Endothelial cell of umbilical vein (primary cell): ENCODE data around the gene RIPOR3. TPM values are rescaled to one million over a fixed set of nuclear protein-coding genes. Genes with fewer than 3 reads are reported as not detected.

Experiments
- BruUV-seq: library from RNA; stranded (reverse); fragments of 400-500 nt; replicated peaks from 2 replicates; lab custom pipeline; 2021; lab: Mats Ljungman, UMichigan
- CTCF ChIA-PET: fragments of 300-600, 350-600 bp; sonication (Branson Sonifier 250); formaldehyde crosslinking; loops from one replicate; lab custom pipeline; 2021; ENCODE audit warnings: antibody characterized with exemption, inconsistent platforms; lab: Charles Lee
- POLR2A ChIA-PET: fragments of 300-600, 350-600 bp; sonication (Branson Sonifier 250); formaldehyde crosslinking; loops from one replicate; lab custom pipeline; 2021; ENCODE audit warnings: antibody characterized with exemption, inconsistent platforms; lab: Charles Lee
- DNase-seq: peaks from one replicate; pipeline ENCODE4 v3.0.0-alpha.2; 2011; ENCODE audit warnings: low read depth, low spot score
- FAIRE-seq: peaks from 2 replicates; lab custom pipeline; 2011; peaks lifted over from hg19 to GRCh38; lab: Jason Lieb, UNC
- H2AFZ ChIP-seq: 2 replicates; pipeline ENCODE4 v1.6.0; 2012; ENCODE audit warnings: low read depth, low read length, control low read depth, inconsistent platforms
- H3K27ac ChIP-seq: 2 replicates; pipeline ENCODE4 v1.5.1; 2011; ENCODE audit warnings: low read depth, mild to moderate bottlenecking, control low read depth, low read length, moderate library complexity; ENCODE audit not compliant: insufficient read depth
- H3K27me3 ChIP-seq, 2 experiments: 2 replicates each; pipeline versions ENCODE4 v1.6.0 to v1.6.1; 2011; ENCODE audit warnings: low read length in 2 of 2, mixed read lengths in 1 of 2; ENCODE audit not compliant: control insufficient read depth in 2 of 2, insufficient read depth in 2 of 2
- H3K36me3 ChIP-seq, 2 experiments: 2 replicates in 1 of 2; 3 replicates in 1 of 2; pipeline ENCODE4 v1.5.1; 2011; ENCODE audit warnings: low read length in 2 of 2, mild to moderate bottlenecking in 1 of 2, moderate library complexity in 1 of 2; ENCODE audit not compliant: control insufficient read depth in 2 of 2, insufficient read depth in 2 of 2; ENCODE audit errors: extremely low read depth in 1 of 2
- H3K4me1 ChIP-seq: 3 replicates; pipeline ENCODE4 v1.5.1; 2011; ENCODE audit warnings: mild to moderate bottlenecking, low read length; ENCODE audit not compliant: control insufficient read depth, insufficient read depth; ENCODE audit errors: extremely low read depth
- H3K4me2 ChIP-seq: 2 replicates; pipeline ENCODE4 v1.6.1; 2011; ENCODE audit warnings: low read length, control low read depth, mixed read lengths; ENCODE audit not compliant: insufficient read depth
- H3K4me3 ChIP-seq, 3 experiments: fragments of 200-600 bp in 1 of 3; sonication (generic), shearing (Covaris generic) in 1 of 3; replicated peaks in 1 of 3; 2 replicates each; pipeline ENCODE4 v1.5.1; 2011 to 2016; ENCODE audit warnings: control low read depth in 3 of 3, low read length in 3 of 3, mild to moderate bottlenecking in 2 of 3, inconsistent platforms in 1 of 3, low read depth in 1 of 3, moderate library complexity in 1 of 3; ENCODE audit not compliant: insufficient read depth in 1 of 3
- H3K79me2 ChIP-seq: 2 replicates; pipeline ENCODE4 v1.6.0; 2012; ENCODE audit warnings: low read length, inconsistent platforms; ENCODE audit not compliant: control insufficient read depth, insufficient read depth
- H3K9ac ChIP-seq: replicated peaks from 2 replicates; pipeline ENCODE3; 2011; ENCODE audit warnings: low read length, control low read depth; ENCODE audit not compliant: insufficient read depth; ENCODE audit errors: extremely low read depth
- H3K9me1 ChIP-seq: replicated peaks from 3 replicates; pipeline ENCODE4 v1.6.0; 2011; ENCODE audit warnings: mild to moderate bottlenecking, low read length; ENCODE audit not compliant: control insufficient read depth, insufficient read depth; ENCODE audit errors: extremely low read depth
- H3K9me3 ChIP-seq: replicated peaks from 2 replicates; pipeline ENCODE4 v1.5.1; 2012; ENCODE audit warnings: low read length, inconsistent platforms; ENCODE audit not compliant: control insufficient read depth, insufficient read depth
- H4K20me1 ChIP-seq: replicated peaks from 2 replicates; pipeline ENCODE3; 2011; ENCODE audit warnings: mild to moderate bottlenecking, low read length; ENCODE audit not compliant: control insufficient read depth, insufficient read depth; ENCODE audit errors: extremely low read depth
- CTCF ChIP-seq, 2 donors: IDR thresholded peaks; 1 replicate in 1 of 2; 2 replicates in 1 of 2; pipeline ENCODE4 v1.5.1; 2011; ENCODE audit warnings: low read length in 2 of 2, mild to moderate bottlenecking in 2 of 2, moderate library complexity in 2 of 2, control low read depth in 1 of 2, inconsistent platforms in 1 of 2, low read depth in 1 of 2; ENCODE audit not compliant: insufficient read depth in 1 of 2; ENCODE audit errors: extremely low read depth in 1 of 2
- EZH2 ChIP-seq: IDR thresholded peaks from 2 replicates; pipeline ENCODE4 v1.6.1; 2012; ENCODE audit warnings: borderline replicate concordance, low read depth, mild to moderate bottlenecking, moderate library complexity, low read length, inconsistent platforms; ENCODE audit not compliant: severe bottlenecking
- FOS ChIP-seq: IDR thresholded peaks from 2 replicates; pipeline ENCODE4 v1.6.1; 2011; ENCODE audit warnings: mild to moderate bottlenecking, low read length, moderate library complexity, borderline replicate concordance; ENCODE audit not compliant: insufficient read depth
- GATA2 ChIP-seq: IDR thresholded peaks from 2 replicates; pipeline ENCODE4 v1.7.0; 2011; ENCODE audit warnings: low read depth, mild to moderate bottlenecking, moderate library complexity, mixed read lengths, low read length; ENCODE audit not compliant: insufficient read length, insufficient read depth
- JUN ChIP-seq: IDR thresholded peaks from 2 replicates; pipeline ENCODE4 v1.6.1; 2011; ENCODE audit warnings: borderline replicate concordance, low read depth; ENCODE audit not compliant: insufficient read length, insufficient read depth
- MAX ChIP-seq: IDR thresholded peaks from 2 replicates; pipeline ENCODE4 v1.6.1; 2011; ENCODE audit not compliant: insufficient read depth, insufficient read length
- MYC ChIP-seq: IDR thresholded peaks from one replicate; pipeline ENCODE4 v1.6.1; 2011; ENCODE audit warnings: mild to moderate bottlenecking, low read depth, low read length
- POLR2A ChIP-seq: IDR thresholded peaks from 2 replicates; pipeline ENCODE4 v1.6.1; 2012; ENCODE audit warnings: low read depth, mild to moderate bottlenecking, control low read depth, low read length
- POLR2AphosphoS5 ChIP-seq: IDR thresholded peaks from 2 replicates; pipeline ENCODE4 v1.6.1; 2012; ENCODE audit warnings: low read depth, mild to moderate bottlenecking, control low read depth, low read length, moderate library complexity; ENCODE audit not compliant: insufficient read depth
- dilution Hi-C: fragments of 300-500 bp; cut with MboI; formaldehyde crosslinking; loops from one replicate; pipeline ENCODE4 v1.15.0; 2019; ENCODE audit warnings: low sequenced_read_pairs; ENCODE audit not compliant: extremely low pct_ligation_motif_present
- intact Hi-C: fragments of 100-400 bp; cut with micrococcal nuclease; formaldehyde crosslinking; loops from one replicate; pipeline ENCODE4 v1.10.0; 2022
- polyA plus RNA-seq, 4 experiments: library from polyadenylated mRNA; depleted of rRNA in 3 of 4; stranded (reverse) in 3 of 4; unstranded in 1 of 4; fragments of >200 nt; gene quantifications; 2 replicates each; pipeline versions ENCODE4 v1.2.1 to v1.2.3, GENCODE V29; 2011 to 2012; ENCODE audit warnings: missing spikeins in 1 of 4
- total RNA-seq: library from RNA; stranded (reverse); gene quantifications from 2 replicates; pipeline ENCODE4 v1.2.3, GENCODE V29; 2021

The RIPOR3 gene
- total and polyA plus RNA-seq, 2 donors (not counting 3 experiments of a cell fraction or from before 2014, with no cell fraction given) = not detected

DNA sequence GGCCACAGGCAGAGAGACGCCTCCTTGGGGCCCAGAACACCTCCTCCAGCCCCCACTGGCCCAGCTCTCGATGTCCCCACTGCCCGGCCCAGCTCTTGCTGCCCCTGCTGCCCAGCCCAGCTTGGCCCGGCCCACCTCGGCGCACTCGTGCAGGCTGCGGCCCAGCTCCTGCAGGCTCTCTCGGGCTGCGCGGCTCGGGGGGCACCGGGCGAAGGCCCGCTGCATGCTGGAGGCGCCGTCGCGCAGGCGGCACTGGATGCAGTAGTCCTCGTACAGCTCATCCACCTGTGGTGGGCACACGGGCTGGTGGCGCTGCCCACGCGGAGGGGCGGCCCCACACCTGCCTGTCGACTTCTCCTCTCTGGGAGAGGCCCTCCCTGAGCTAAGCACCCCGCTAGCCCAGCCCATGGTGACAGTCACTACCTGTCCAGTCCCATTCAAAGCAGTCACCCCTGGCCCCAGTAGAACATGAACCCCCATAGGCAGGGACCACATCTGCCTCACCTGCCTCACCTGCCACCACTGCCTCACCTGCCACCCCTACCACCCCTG is 81.8 kb downstream of the RIPOR3 start:
- H3K27ac ChIP-seq = no peak overlapping the region
- no peaks in the 10 kb centered on the region for H3K9me1 ChIP-seq
- DNase-seq = no peak
- H2AFZ ChIP-seq = no peak overlapping the region
- H3K4me1 ChIP-seq = no peaks in the 10 kb centered on the region
- intact Hi-C loops = no loop called here
- no peaks in the 10 kb centered on the region for H3K79me2 ChIP-seq
- H3K27me3 ChIP-seq = no peaks in the 10 kb centered on the region
- H3K4me2 ChIP-seq = no peak overlapping the region
- CTCF ChIA-PET = interaction anchor here (0.8 to 1.3 kb wide), 2 partner anchors 21 to 140 kb away, joined by 3 to 4 read pairs; no protein-coding TSS in a partner anchor
- no peaks in the 10 kb centered on the region for H4K20me1 ChIP-seq
- H3K9me3 ChIP-seq = no peaks in the 10 kb centered on the region
- no TSS peak for BruUV-seq
- POLR2A ChIA-PET = no interaction called here
- dilution Hi-C loops = no loop called here
- TF ChIP-seq MAX = no peak
- no peak overlapping the region for H3K4me3 ChIP-seq
- no peaks in the 10 kb centered on the region for H3K36me3 ChIP-seq
- no peak for FAIRE-seq
- no peak overlapping the region for H3K9ac ChIP-seq

GRCh38 chr20:50608750-50609104 is 82.6 kb downstream of the RIPOR3 start:
- Histone ChIP-seq H3K9me3 (no peaks in the 10 kb centered on the region), H3K4me2 (no peak overlapping the region), H3K4me1 (no peaks in the 10 kb centered on the region), H3K4me3 (no peak overlapping the region), H3K27ac (no peak overlapping the region), H3K9me1 (no peaks in the 10 kb centered on the region), H3K27me3 (no peaks in the 10 kb centered on the region), H3K79me2 (no peaks in the 10 kb centered on the region), H3K9ac (no peak overlapping the region), H4K20me1 (no peaks in the 10 kb centered on the region), H3K36me3 (no peaks in the 10 kb centered on the region), H2AFZ (no peak overlapping the region)
- intact Hi-C loops (no loop called here), dilution Hi-C loops (no loop called here)
- ChIA-PET POLR2A (no interaction called here), CTCF (interaction anchor here (1.9 kb wide), 1 partner anchor 141 kb away, joined by 5 read pairs; no protein-coding TSS in a partner anchor)
- no peak for TF ChIP-seq EZH2
- TF ChIP-seq GATA2 = no peak
- TF ChIP-seq MAX = no peak
- TF ChIP-seq FOS = no peak
- TF ChIP-seq POLR2AphosphoS5 = no peak
- no peak for TF ChIP-seq CTCF (IDR thresholded peaks at IDR 0.05; ENCODE audit: extremely low read depth in 1 of 2, insufficient read depth in 1 of 2, low read depth in 1 of 2, low read length in 2 of 2)
- TF ChIP-seq MYC = no peak
- TF ChIP-seq POLR2A = no peak
- TF ChIP-seq JUN = no peak
- FAIRE-seq = no peak
- BruUV-seq = no TSS peak
- no peak for DNase-seq
